ENCODE data around the gene PSMD13.
"Not testable (repeated sequence)": the region's sequence is repeated elsewhere in the genome, so short reads cannot be mapped to it uniquely, and the experiment has no call there.

The PSMD13 gene

DNA sequence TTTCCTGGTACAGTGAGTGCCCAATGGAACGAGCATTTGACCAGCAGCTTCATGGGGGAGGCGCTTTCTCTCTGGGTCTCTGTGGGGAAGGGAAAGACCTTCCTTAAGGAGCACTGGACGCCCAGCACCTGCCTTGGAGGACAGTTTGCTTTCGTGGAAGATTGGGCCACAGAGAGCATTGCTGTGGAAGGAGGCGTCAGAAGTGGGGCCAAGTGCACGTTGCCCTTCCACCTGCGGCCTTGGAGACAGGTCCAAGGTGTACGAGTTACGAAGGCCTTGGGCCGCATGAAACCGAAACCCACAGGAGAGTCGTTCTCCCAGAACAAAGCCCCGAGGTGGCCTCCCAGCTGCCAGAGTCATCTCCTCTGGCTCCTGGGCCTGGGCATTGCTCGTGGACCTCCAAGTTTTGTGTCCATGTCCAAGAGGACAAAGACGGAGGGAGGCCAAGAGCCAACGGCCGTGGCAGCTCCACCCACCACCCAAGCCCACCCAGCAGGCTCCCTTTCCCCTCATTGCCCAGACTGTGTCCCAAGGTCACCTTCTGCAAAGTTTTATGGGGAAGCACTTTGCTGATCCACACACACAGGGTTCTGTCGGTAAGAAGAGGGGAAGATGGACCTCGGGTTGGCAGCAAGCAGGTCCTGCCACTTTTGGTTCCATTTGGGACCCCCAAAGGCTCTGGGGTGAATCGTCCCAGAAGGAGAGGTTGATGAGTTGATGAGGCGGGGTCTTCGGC, 35.6 kb downstream of the PSMD13 start:
- no peak for DNase-seq (ENCODE audit: low read depth, low spot score)

GRCh38 chr11:272931-273198, 36.1 kb downstream of the PSMD13 start:
- no peak for DNase-seq (ENCODE audit: low read depth, low spot score)

- no peak for DNase-seq (ENCODE audit: low read depth, low spot score)
These were observed 39.4 kb downstream of the PSMD13 start for GRCh38 chr11:276219-276618.

DNA sequence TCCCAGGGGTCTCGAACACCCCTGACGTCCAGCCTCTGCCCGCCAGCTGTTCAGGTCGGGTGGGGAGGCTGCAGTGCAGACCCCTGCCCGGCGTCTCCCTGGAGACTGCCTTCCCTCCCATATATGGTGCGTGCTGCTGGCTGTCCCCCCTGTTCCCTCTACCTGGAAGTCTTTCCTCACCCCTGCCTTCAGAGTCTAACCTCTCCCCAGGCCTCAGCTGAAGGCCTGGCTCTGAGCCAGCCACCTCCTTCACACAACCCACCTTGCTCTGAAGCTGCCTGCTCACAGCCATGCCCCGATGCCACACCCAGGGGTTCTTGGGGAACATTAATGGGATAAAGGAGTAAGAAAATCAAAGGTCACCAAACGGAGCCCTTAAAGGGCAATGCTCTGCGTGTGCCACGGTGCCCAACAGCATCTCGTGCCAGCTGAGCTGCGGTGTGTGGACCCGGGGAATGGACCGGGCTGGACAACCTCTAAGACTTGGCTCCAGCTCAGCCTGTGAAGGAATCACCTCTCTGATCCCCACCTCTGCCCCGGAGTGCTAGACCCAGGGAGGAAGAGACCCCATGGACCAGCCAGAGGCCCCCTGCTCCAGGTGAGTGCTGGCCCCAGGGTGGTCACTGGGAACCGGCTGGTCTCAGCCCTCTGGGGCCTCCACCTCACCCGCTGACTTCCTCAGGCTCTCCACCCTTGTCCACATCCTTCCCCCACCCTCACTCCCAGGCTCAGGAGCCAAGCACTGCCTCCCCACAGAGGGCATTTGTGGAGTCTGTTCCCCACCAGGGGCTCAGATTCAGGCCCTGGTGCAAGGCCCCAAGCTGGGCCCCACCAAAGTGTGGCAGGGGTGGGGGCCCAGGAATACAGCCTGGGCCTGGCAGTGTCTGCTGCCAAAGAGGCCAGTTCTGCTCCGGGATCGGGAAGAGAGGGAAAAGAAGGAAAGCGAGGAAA, 41.5 kb downstream of the PSMD13 start, which contains the start of gene NLRP6:
Gene NLRP6, plus strand, starts transcription at position 407 of the 951 bp plus-strand sequence. Its CDS starts 163 bp downstream, at position 570.
- DNase-seq (ENCODE audit: low read depth, low spot score) = no peak

DNA sequence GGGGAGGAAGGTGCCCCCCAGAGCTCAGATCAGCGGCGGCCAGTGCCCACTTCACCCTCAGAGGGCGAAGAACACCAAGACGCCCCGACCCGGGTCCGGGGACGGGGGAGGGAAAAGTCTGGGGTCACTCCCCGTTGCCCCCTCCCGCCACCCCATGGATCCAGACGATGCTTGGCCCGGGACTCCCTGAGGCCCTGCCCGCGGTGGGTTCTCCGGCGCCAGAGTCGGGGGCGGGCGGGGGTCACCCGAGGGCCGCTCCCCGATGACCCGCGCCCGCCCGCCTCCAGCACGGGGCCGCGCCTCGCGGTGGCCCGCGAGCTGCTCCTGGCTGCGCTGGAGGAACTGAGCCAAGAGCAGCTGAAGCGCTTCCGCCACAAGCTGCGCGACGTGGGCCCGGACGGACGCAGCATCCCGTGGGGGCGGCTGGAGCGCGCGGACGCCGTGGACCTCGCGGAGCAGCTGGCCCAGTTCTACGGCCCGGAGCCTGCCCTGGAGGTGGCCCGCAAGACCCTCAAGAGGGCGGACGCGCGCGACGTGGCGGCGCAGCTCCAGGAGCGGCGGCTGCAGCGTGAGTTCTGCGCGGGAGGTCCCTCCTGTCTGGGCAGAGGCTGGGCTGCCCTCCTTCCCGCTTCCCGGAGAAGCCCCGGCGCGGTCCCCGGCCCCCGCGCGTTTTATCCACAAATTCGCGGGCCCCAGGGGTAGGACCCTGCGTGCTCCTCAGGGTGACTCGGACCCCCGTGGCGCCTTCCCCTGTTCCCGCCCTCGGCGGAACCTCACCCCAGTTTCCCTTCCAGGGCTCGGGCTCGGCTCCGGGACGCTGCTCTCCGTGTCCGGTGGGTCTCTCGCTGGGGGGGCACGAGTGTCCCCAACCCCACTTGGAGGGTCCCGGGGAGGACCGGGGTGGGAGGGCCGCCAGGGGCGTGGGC, 42.5 kb downstream of the PSMD13 start:
- DNase-seq (ENCODE audit: low read depth, low spot score) = no peak

DNA sequence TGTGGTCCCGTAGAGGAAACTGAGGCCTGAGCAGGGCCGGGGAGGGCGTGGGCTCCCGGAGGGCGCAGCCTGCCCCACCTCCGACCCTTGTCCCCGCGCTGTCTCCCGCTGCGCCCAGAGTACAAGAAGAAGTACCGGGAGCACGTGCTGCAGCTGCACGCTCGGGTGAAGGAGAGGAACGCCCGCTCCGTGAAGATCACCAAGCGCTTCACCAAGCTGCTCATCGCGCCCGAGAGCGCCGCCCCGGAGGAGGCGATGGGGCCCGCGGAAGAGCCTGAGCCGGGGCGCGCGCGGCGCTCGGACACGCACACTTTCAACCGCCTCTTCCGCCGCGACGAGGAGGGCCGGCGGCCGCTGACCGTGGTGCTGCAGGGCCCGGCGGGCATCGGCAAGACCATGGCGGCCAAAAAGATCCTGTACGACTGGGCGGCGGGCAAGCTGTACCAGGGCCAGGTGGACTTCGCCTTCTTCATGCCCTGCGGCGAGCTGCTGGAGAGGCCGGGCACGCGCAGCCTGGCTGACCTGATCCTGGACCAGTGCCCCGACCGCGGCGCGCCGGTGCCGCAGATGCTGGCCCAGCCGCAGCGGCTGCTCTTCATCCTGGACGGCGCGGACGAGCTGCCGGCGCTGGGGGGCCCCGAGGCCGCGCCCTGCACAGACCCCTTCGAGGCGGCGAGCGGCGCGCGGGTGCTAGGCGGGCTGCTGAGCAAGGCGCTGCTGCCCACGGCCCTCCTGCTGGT, 43.4 kb downstream of the PSMD13 start:
- no peak for DNase-seq (ENCODE audit: low read depth, low spot score)

GRCh38 chr11:280706-281485, 44.1 kb downstream of the PSMD13 start:
- DNase-seq (ENCODE audit: low read depth, low spot score) = no peak

DNA sequence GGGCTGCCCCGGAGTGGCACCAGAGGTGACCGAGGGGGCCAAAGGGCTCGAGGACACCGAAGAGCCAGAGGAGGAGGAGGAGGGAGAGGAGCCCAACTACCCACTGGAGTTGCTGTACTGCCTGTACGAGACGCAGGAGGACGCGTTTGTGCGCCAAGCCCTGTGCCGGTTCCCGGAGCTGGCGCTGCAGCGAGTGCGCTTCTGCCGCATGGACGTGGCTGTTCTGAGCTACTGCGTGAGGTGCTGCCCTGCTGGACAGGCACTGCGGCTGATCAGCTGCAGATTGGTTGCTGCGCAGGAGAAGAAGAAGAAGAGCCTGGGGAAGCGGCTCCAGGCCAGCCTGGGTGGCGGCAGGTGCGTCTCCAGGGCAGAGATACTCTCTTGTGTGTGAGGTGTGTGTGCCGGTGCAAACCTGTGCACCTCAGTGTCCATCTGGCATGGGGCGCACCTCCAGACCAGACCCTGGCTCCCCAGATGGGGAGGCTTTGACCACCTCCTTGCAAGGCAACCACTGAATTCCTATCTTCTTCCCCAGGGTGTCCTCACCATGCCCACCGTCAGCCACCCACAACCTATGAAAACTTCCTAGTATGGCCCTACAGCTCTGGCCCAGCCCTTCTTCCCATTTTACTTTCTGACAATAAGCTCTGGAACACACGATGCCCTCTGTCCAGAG, 44.8 kb downstream of the PSMD13 start:
- no peak for DNase-seq (ENCODE audit: low read depth, low spot score)

- DNase-seq (ENCODE audit: low read depth, low spot score) = no peak
These were observed 45.4 kb downstream of the PSMD13 start for GRCh38 chr11:282171-282570.

DNA sequence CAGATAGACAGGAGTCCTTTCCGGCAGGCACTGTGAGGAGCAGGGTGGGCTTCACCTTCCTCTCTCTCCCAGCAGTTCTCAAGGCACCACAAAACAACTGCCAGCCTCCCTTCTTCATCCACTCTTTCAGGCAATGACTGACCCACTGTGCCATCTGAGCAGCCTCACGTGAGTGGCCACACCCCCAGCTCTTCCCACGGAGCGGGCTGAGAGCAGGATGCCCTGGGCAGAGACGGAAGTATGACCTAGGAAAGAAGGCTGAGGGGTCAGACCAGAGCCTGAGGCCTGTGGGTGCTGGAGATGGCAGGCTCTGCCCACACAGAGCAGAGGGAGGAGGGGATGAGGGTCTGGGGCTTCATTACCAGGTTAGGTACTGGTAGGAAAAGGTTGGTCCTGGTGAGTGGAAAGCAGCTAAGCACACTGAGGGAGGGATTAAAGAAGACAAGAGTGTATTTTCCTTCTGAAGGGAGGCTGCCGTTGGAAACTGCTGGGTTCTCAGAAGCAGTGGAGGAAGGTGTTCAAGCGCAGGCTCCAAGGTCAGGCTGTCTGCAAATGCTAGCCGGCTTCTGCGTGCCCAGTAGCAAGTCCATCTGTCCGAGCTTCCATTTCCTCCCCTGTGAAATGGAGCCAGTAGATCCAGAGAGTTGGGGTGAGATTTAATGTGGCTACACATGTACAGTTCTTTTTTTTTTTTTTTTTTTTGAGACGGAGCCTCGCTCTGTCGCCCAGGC, 46.0 kb downstream of the PSMD13 start:
- no peak for DNase-seq (ENCODE audit: low read depth, low spot score)

DNA sequence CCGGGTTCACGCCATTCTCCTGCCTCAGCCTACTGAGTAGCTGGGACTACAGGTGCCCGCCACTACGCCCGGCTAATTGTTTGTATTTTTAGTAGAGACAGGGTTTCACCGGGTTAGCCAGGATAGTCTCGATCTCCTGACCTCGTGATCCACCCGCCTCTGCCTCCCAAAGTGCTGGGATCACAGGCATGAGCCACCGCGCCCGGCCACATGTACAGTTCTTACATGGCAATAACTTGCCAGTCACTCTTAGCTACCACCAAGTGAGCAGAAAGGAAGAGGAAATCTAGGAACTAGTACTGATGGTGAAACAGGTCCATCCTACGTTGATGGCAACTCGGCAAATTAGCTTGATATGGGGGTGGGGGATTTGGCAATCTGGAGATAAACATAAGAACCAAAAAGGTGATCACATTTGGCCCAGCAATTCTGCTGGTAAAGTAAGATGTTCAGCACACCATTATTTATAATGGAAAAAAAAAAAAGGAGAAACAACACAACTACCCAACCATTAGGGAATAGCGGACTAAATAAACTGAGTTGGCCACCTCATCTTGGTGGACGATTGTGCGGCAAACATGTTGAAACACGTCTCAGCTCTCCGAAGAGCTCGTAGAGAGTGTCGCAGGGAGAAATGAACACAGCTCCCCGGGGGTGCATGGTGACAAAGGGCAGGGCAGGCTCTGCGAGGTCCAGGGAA, 46.8 kb downstream of the PSMD13 start:
- DNase-seq (ENCODE audit: low read depth, low spot score) = no peak

GRCh38 chr11:284105-285020, 47.6 kb downstream of the PSMD13 start:
- DNase-seq (ENCODE audit: low read depth, low spot score) = no peak

GRCh38 chr11:285021-285893, 48.5 kb downstream of the PSMD13 start:
- DNase-seq (ENCODE audit: low read depth, low spot score) = no peak

DNA sequence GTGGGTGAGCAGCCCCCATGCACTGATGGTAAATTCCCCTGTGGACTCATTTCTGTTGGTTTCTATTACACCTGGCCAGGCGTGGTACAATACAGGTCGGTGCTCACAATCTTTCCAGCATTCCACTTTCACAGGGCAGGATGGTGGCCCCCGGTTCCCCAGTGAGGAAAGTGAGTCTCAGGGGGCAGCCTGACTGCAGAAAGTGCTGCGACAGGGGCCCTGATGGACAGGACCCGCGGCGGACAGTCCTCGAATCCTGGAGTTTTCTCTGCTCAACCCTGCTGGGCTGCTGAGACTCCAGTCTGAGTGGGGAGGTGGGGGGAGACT, 49.1 kb downstream of the PSMD13 start:
- no peak for DNase-seq (ENCODE audit: low read depth, low spot score)

DNA sequence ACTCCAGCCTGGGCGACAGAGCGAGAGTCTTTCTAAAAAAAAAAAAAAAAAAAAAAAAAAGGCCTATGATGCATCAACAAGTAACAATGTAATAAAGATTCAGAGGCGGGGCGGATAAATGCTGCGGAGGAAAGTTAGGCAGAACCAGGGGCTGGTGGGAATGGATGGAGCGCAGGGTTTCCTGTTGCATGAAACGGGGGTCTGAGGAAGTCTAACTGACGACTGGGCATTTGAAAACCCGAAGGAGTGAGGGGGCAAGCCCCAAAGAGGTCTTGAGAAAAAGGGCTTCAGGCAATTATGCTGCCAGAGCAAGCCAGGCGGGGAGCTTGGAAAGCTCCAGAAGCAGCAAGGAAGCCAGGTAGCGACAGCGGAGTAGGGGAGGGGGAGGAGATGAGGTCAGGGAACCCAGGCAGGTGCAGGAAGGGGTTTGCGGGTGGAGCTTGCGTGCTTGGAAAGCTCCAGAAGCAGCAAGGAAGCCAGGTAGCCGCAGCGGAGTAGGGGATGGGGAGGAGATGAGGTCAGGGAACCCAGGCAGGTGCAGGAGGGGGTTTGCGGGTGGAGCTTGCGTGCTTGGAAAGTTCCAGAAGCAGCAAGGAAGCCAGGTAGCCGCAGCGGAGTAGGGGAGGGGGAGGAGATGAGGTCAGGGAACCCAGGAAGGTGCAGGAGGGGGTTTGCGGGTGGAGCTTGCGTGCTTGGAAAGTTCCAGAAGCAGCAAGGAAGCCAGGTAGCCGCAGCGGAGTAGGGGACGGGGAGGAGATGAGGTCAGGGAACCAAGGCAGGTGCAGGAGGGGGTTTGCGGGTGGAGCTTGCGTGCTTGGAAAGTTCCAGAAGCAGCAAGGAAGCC, 50.4 kb downstream of the PSMD13 start:
- not testable (repeated sequence) for DNase-seq (ENCODE audit: low read depth, low spot score)
